T-cell (primary cell): ENCODE measurements around the gene TRIM61. TPM values are rescaled to one million over a fixed set of nuclear protein-coding genes. Genes with fewer than 3 reads are reported as not detected.
"Not testable (repeated sequence)": the region's sequence is repeated elsewhere in the genome, so short reads cannot be mapped to it uniquely, and the experiment has no call there.

Experiments
- ATAC-seq, 4 experiments: fragments of 200-7000 bp in 3 of 4; fragments of 150-1000 bp in 1 of 4; cut with Tn5 transposase; replicated peaks in 1 of 4; 1 replicate in 3 of 4; 2 replicates in 1 of 4; pipeline ENCODE4 v1.10.0; 2021; ENCODE audit warnings: moderate library complexity in 3 of 4, mild to moderate bottlenecking in 2 of 4, moderate number of reproducible peaks in 1 of 4
- CTCF ChIA-PET, 2 donors: fragments of 300-600 bp; sonication (Branson Sonifier 250); formaldehyde crosslinking; loops; one replicate each; lab custom pipeline; 2022; ENCODE audit warnings: antibody characterized with exemption in 2 of 2; lab: Charles Lee
- POLR2A ChIA-PET, 2 donors: fragments of 300-600 bp; sonication (Branson Sonifier 250); formaldehyde crosslinking; loops; one replicate each; lab custom pipeline; 2022; ENCODE audit warnings: antibody characterized with exemption in 2 of 2; lab: Charles Lee
- DNase-seq, 35 experiments: peaks; one replicate each; pipeline versions ENCODE4 v3.0.0 to v3.0.0-alpha.2; 2013 to 2023
- H3K27ac ChIP-seq: one replicate; pipeline ENCODE4 v1.5.1; 2013; ENCODE audit warnings: low read length
- H3K27me3 ChIP-seq, 2 experiments: replicated peaks in 1 of 2; 1 replicate in 1 of 2; 2 replicates in 1 of 2; pipeline versions ENCODE4 v1.6.1 to v1.7.0; 2013; ENCODE audit warnings: low read length in 1 of 2, mixed read lengths in 1 of 2; ENCODE audit not compliant: control insufficient read depth in 2 of 2, insufficient read depth in 2 of 2; ENCODE audit errors: extremely low read depth in 1 of 2
- H3K36me3 ChIP-seq, 2 donors: 1 replicate in 1 of 2; 2 replicates in 1 of 2; pipeline versions ENCODE4 v1.6.1 to v1.7.0; 2013; ENCODE audit warnings: low read length in 1 of 2; ENCODE audit not compliant: control insufficient read depth in 2 of 2, insufficient read depth in 1 of 2; ENCODE audit errors: extremely low read depth in 1 of 2
- H3K4me1 ChIP-seq, 2 experiments: 1 replicate in 1 of 2; 2 replicates in 1 of 2; pipeline versions ENCODE4 v1.6.1 to v1.7.0; 2013; ENCODE audit warnings: low read length in 2 of 2, mixed read lengths in 1 of 2; ENCODE audit not compliant: insufficient read depth in 2 of 2, control insufficient read depth in 1 of 2; ENCODE audit errors: extremely low read depth in 1 of 2
- H3K4me3 ChIP-seq, 2 donors: 1 replicate in 1 of 2; 2 replicates in 1 of 2; pipeline versions ENCODE4 v1.5.1 to v1.7.0; 2013; ENCODE audit warnings: mild to moderate bottlenecking in 2 of 2, low read length in 1 of 2, moderate library complexity in 1 of 2; ENCODE audit not compliant: control insufficient read depth in 1 of 2; ENCODE audit errors: extremely low read depth in 1 of 2
- H3K9me3 ChIP-seq: 2 replicates; pipeline ENCODE4 v1.7.0; 2013
- H3K27ac Mint-ChIP-seq, 2 donors: one replicate each; pipeline ENCODE4 v1.8.0; 2020 to 2021; ENCODE audit warnings: mild to moderate bottlenecking in 2 of 2, mixed read lengths in 2 of 2
- H3K27me3 Mint-ChIP-seq, 2 donors: one replicate each; pipeline ENCODE4 v1.8.0; 2021 to 2022; ENCODE audit warnings: mixed read lengths in 2 of 2
- H3K36me3 Mint-ChIP-seq: one replicate; pipeline ENCODE4 v1.8.0; 2021; ENCODE audit warnings: mixed read lengths
- H3K4me1 Mint-ChIP-seq, 3 donors: one replicate each; pipeline ENCODE4 v1.8.0; 2020 to 2022; ENCODE audit warnings: mixed read lengths in 3 of 3, mild to moderate bottlenecking in 1 of 3
- H3K4me3 Mint-ChIP-seq, 3 donors: one replicate each; pipeline ENCODE4 v1.8.0; 2020 to 2022; ENCODE audit warnings: mild to moderate bottlenecking in 3 of 3, mixed read lengths in 3 of 3, moderate library complexity in 3 of 3
- H3K9me3 Mint-ChIP-seq, 3 donors: one replicate each; pipeline ENCODE4 v1.8.0; 2020 to 2022; ENCODE audit warnings: mixed read lengths in 3 of 3
- WGBS: methylation state at CpG from one replicate; pipeline ENCODE4 v1.1.5; 2013; ENCODE audit warnings: missing lambda C conversion rate; ENCODE audit not compliant: insufficient coverage; 5-methylcytosine and 5-hydroxymethylcytosine counted together
- total RNA-seq, 35 experiments: library from RNA in 6 of 35; stranded (reverse) in 6 of 35; fragments of 120-200 nt in 1 of 35; gene quantifications; one replicate each; pipeline versions ENCODE4 v1.2.1 to v1.2.4 and lab custom pipeline; 2013 to 2026

Gene TRIM61
- total RNA-seq, 5 donors from 2014 or later (not counting 1 experiment from before 2014, with no cell fraction given) = 0.38 to 1.9 (median 0.79) TPM

DNA sequence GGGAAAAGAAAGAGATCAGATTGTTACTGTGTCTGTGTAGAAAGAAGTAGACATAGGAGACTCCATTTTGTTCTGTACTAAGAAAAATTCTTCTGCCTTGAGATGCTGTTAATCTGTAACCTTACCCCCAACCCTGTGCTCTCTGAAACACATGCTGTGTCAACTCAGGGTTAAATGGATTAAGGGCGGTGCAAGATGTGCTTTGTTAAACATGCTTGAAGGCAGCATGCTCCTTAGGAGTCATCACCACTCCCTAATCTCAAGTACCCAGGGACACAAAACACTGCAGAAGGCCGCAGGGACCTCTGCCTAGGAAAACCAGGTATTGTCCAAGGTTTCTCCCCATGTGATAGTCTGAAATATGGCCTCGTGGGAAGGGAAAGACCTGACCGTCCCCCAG, 24.5 kb upstream of the TRIM61 start:
- H3K4me1 Mint-ChIP-seq, H3K27ac ChIP-seq, DNase-seq, H3K27ac Mint-ChIP-seq, POLR2A ChIA-PET, H3K4me3 Mint-ChIP-seq, CTCF ChIA-PET, H3K36me3 ChIP-seq, H3K4me1 ChIP-seq, H3K9me3 Mint-ChIP-seq, H3K9me3 ChIP-seq, ATAC-seq, H3K27me3 ChIP-seq, H3K36me3 Mint-ChIP-seq, H3K4me3 ChIP-seq: not testable (repeated sequence)
- H3K27me3 Mint-ChIP-seq = peaks cover 9 to 27% of the 10 kb centered on the region in 2 donors
- no CpG with 5 or more reads among the region's 4 CpGs for WGBS

DNA sequence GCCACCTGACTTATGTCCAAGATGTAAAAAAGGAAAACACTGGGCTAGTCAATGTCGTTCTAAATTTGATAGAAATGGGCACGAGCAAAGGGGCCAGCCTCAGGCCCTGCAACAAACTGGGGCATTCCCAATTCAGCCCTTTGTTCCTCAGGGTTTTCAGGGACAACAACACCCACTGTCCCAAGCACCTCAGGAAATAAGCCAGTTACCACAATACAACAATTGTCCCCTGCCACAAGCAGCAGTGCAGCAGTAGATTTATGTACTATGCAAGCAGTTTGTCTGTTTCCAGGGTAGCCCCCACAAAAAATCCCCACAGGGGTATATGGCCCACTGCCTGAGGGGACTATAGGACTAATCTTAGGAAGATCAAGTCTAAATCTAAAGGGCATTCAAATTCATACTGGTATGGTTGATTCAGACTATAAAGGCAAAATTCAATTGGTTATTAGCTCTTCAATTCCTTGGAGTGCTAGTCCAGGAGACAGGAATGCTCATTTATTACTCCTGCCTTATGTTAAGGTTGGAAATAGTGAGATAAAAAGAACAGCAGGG, 21.1 kb upstream of the TRIM61 start:
- H3K36me3 Mint-ChIP-seq, H3K27ac Mint-ChIP-seq, H3K4me3 ChIP-seq, H3K4me3 Mint-ChIP-seq, POLR2A ChIA-PET, H3K9me3 ChIP-seq, CTCF ChIA-PET, H3K4me1 ChIP-seq, H3K27ac ChIP-seq, H3K4me1 Mint-ChIP-seq, ATAC-seq, DNase-seq, H3K27me3 ChIP-seq, H3K36me3 ChIP-seq, H3K9me3 Mint-ChIP-seq: not testable (repeated sequence)
- H3K27me3 Mint-ChIP-seq = peaks cover 18 to 26% of the 10 kb centered on the region in 2 donors
- WGBS = 58% methylated on average over 2 of the region's 2 CpGs

GRCh38 chr4:164997941-164998340, 20.5 kb upstream of the TRIM61 start:
- H3K36me3 ChIP-seq = no peaks in the 10 kb centered on the region
- no peaks in the 10 kb centered on the region for H3K9me3 ChIP-seq
- no peak overlapping the region for H3K4me3 Mint-ChIP-seq
- H3K36me3 Mint-ChIP-seq = no peaks in the 10 kb centered on the region
- H3K9me3 Mint-ChIP-seq = no peaks in the 10 kb centered on the region
- ATAC-seq (no peak), DNase-seq (no peak)
- ChIA-PET CTCF (no interaction called here), POLR2A (no interaction called here)
- H3K4me1 Mint-ChIP-seq = no peaks in the 10 kb centered on the region
- H3K4me3 ChIP-seq = no peak overlapping the region
- H3K4me1 ChIP-seq = no peaks in the 10 kb centered on the region
- no peak overlapping the region for H3K27ac Mint-ChIP-seq
- no peak overlapping the region for H3K27ac ChIP-seq
- WGBS = 88% methylated on average over 5 of the region's 6 CpGs
- H3K27me3 ChIP-seq = peaks cover 0 to 2% of the 10 kb centered on the region in 2 experiments
- peaks cover 20 to 26% of the 10 kb centered on the region in 2 donors for H3K27me3 Mint-ChIP-seq

- ATAC-seq = no peak
- WGBS = 100% methylated on average over 1 of the region's 2 CpGs
Measured at GRCh38 chr4:164997324-164997723, 19.9 kb upstream of the TRIM61 start.

DNA sequence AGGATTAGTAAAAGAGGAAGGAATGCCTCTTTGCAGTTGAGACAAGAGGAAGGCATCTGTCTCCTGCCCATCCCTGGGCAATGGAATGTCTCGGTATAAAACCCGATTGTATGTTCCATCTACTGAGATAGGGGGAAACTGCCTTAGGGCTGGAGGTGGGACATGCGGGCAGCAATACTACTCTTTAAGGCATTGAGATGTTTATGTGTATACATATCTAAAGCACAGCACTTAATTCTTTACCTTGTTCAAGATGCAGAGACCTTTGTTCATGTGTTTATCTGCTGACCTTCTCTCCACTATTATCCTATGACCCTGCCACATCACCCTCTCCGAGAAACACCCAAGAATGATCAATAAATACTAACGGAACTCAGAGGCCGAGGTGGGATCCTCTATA, 18.7 kb upstream of the TRIM61 start:
- H3K36me3 Mint-ChIP-seq, DNase-seq, H3K4me3 ChIP-seq, POLR2A ChIA-PET, H3K4me1 ChIP-seq, H3K36me3 ChIP-seq, ATAC-seq, H3K4me3 Mint-ChIP-seq, H3K27ac ChIP-seq, H3K4me1 Mint-ChIP-seq, H3K27me3 ChIP-seq, H3K9me3 Mint-ChIP-seq, H3K27ac Mint-ChIP-seq, H3K9me3 ChIP-seq: not testable (repeated sequence)
- CTCF ChIA-PET = interaction anchor here in 1 of 2 donors (0.7 kb wide), 1 partner anchor 207 kb away, joined by 3 read pairs; no protein-coding TSS in a partner anchor
- WGBS = 56% methylated on average over 3 of the region's 6 CpGs
- peaks cover 26% of the 10 kb centered on the region in 2 donors for H3K27me3 Mint-ChIP-seq

More at GRCh38 chr4:164997324-164997723, 19.9 kb upstream of the TRIM61 start:
- no peak for DNase-seq
- H3K9me3 ChIP-seq = no peaks in the 10 kb centered on the region
- H3K36me3 ChIP-seq = no peaks in the 10 kb centered on the region
- H3K27me3 Mint-ChIP-seq = peaks cover 20 to 22% of the 10 kb centered on the region in 2 donors
- CTCF ChIA-PET = no interaction called here
- POLR2A ChIA-PET = no interaction called here
- H3K9me3 Mint-ChIP-seq = no peaks in the 10 kb centered on the region
- H3K36me3 Mint-ChIP-seq = no peaks in the 10 kb centered on the region
- H3K4me1 Mint-ChIP-seq = no peaks in the 10 kb centered on the region
- no peaks in the 10 kb centered on the region for H3K4me1 ChIP-seq
- no peak overlapping the region for H3K27ac ChIP-seq
- no peak overlapping the region for H3K27ac Mint-ChIP-seq
- no peak overlapping the region for H3K4me3 ChIP-seq
- peaks cover 0 to 2% of the 10 kb centered on the region in 2 experiments for H3K27me3 ChIP-seq
- no peak overlapping the region for H3K4me3 Mint-ChIP-seq

DNA sequence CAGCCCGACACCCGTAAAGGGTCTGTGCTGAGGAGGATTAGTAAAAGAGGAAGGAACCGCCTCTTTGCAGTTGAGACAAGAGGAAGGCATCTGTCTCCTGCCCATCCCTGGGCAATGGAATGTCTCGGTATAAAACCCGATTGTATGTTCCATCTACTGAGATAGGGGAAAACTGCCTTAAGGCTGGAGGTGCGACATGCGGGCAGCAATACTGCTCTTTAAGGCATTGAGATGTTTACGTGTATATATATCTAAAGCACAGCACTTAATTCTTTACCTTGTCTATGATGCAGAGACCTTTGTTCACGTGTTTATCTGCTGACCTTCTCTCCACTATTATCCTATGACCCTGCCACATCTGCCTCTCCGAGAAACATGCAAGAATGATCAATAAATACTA, 13.3 kb upstream of the TRIM61 start:
- H3K27ac Mint-ChIP-seq, POLR2A ChIA-PET, H3K27me3 ChIP-seq, DNase-seq, H3K36me3 Mint-ChIP-seq, ATAC-seq, CTCF ChIA-PET, H3K4me3 ChIP-seq, H3K27ac ChIP-seq, H3K9me3 ChIP-seq, H3K4me1 Mint-ChIP-seq, H3K36me3 ChIP-seq, H3K4me1 ChIP-seq, H3K4me3 Mint-ChIP-seq, H3K9me3 Mint-ChIP-seq: not testable (repeated sequence)
- H3K27me3 Mint-ChIP-seq = peaks cover 9 to 14% of the 10 kb centered on the region in 2 donors
- 69% methylated on average over 2 of the region's 10 CpGs for WGBS

- DNase-seq (no peak), ATAC-seq (no peak)
- Histone ChIP-seq H3K4me3 (no peak overlapping the region), H3K27me3 (peaks cover 0 to 5% of the 10 kb centered on the region in 2 experiments), H3K27ac (no peak overlapping the region), H3K36me3 (no peaks in the 10 kb centered on the region), H3K4me1 (no peaks in the 10 kb centered on the region), H3K9me3 (no peaks in the 10 kb centered on the region)
- Mint-ChIP-seq H3K27me3 (peaks cover 9 to 14% of the 10 kb centered on the region in 2 donors), H3K9me3 (peaks cover 0 to 3% (median 2%) of the 10 kb centered on the region in 3 donors), H3K4me1 (no peaks in the 10 kb centered on the region), H3K4me3 (no peak overlapping the region), H3K36me3 (no peaks in the 10 kb centered on the region), H3K27ac (no peak overlapping the region)
- ChIA-PET CTCF (no interaction called here), POLR2A (no interaction called here)
- WGBS = no CpG with 5 or more reads among the region's 2 CpGs
Measured at GRCh38 chr4:164989471-164989870, 12.0 kb upstream of the TRIM61 start.
